Measurements from ENCODE around the gene MAGI3. TPM values are rescaled to one million over a fixed set of nuclear protein-coding genes. Genes with fewer than 3 reads are reported as not detected.

Gene MAGI3
- total and polyA plus RNA-seq, 8 donors: 3.5 to 225 (median 49.7) TPM

DNA sequence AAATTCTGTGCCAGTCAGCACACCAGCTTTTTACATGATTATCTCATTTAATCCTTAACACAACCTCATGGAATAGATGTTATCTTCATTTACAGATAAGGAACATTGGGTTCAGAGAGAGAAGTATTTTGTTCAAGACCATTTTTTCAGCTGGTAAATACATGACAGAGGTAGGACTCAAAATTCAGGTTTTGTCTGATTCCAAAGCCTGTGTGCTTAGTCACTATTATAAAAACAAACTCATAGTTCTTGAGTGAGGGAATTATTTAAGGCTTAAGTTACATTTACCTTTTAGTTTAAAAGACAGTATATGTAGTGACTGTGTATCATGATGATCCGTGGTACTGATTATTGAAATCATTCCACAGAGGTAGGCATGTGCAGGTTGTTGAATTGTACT lies 125.2 kb downstream of the MAGI3 start:
- H3K9me3 ChIP-seq: peaks cover under 1 to 20% (median 11%) of the 10 kb centered on the region in 4 donors
- no peaks in the 10 kb centered on the region for H3K36me3 ChIP-seq
- no peak overlapping the region for H3K27ac ChIP-seq
- no peaks in the 10 kb centered on the region for H3K27me3 ChIP-seq
- no peak for DNase-seq
- TF ChIP-seq EP300 (IDR thresholded peaks at IDR 0.05) (no peak), POLR2AphosphoS5 (IDR thresholded peaks at IDR 0.05) (no peak), POLR2A (IDR thresholded peaks at IDR 0.05) (no peak)
- TF ChIP-seq, protein P1, sequence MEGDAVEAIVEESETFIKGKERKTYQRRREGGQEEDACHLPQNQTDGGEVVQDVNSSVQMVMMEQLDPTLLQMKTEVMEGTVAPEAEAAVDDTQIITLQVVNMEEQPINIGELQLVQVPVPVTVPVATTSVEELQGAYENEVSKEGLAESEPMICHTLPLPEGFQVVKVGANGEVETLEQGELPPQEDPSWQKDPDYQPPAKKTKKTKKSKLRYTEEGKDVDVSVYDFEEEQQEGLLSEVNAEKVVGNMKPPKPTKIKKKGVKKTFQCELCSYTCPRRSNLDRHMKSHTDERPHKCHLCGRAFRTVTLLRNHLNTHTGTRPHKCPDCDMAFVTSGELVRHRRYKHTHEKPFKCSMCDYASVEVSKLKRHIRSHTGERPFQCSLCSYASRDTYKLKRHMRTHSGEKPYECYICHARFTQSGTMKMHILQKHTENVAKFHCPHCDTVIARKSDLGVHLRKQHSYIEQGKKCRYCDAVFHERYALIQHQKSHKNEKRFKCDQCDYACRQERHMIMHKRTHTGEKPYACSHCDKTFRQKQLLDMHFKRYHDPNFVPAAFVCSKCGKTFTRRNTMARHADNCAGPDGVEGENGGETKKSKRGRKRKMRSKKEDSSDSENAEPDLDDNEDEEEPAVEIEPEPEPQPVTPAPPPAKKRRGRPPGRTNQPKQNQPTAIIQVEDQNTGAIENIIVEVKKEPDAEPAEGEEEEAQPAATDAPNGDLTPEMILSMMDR (IDR thresholded peaks at IDR 0.05): no peak
- intact Hi-C loops (cut with DNase I; ENCODE audit: low total_unique reads): no loop called here
- H3K4me3 ChIP-seq: no peak overlapping the region
- WGBS, 5 donors: 83 to 96% (median 90%) methylated on average over 1 of the region's 1 CpG
- H3K4me1 ChIP-seq: peaks cover 0 to 19% (median 5%) of the 10 kb centered on the region in 4 donors

DNA sequence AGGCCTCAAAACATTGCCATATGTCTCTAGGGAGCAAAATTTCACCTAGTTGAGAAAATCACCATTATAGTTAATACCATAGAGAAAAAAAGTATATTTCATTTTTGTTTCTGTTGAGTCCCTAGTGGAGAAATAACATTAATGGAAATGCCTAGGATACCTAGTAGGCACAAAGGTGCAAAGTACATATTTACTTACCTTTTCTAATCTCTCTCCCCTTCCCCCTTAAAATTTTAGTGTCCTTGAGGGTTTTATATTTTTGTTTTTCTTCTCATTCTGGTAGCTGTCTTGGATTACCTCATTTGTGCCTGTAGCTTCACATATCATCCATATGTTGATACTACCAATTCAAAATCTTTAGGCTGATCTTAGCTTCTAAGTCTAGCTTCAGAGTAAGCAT lies 127.0 kb downstream of the MAGI3 start:
- no peak for TF ChIP-seq POLR2A (IDR thresholded peaks at IDR 0.05)
- no peak for TF ChIP-seq EP300 (IDR thresholded peaks at IDR 0.05)
- TF ChIP-seq, protein P1 (IDR thresholded peaks at IDR 0.05): no peak
- TF ChIP-seq POLR2AphosphoS5 (IDR thresholded peaks at IDR 0.05): no peak
- peaks cover 0 to 19% (median 5%) of the 10 kb centered on the region in 4 donors for H3K4me1 ChIP-seq
- peaks cover 0 to 1% (median 0%) of the 10 kb centered on the region in 4 donors for H3K9me3 ChIP-seq
- no peaks in the 10 kb centered on the region for H3K36me3 ChIP-seq
- no peak overlapping the region for H3K27ac ChIP-seq
- intact Hi-C loops (cut with DNase I; ENCODE audit: low total_unique reads): no loop called here
- H3K4me3 ChIP-seq: no peak overlapping the region
- no peaks in the 10 kb centered on the region for H3K27me3 ChIP-seq
- DNase-seq: no peak

DNA sequence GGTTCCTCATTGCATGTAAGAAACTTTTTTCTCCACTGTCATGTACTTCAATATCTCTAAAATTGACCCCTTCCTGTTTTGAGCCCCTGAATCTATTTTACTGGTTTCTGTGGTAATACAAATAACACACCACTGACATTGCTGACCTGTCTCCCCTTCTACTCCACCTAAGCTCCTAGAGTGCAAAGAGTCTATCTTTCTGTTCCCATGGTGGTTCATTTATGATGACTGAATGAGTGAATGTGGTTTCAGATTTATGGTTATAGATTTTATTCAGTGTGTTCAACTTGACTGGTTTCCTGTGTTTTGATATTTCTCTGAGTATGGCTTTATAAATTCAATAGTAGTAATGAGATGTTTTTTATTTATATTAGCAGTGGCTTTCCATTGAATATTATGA lies 127.7 kb downstream of the MAGI3 start:
- Histone ChIP-seq H3K4me1 (peaks cover 0 to 19% (median 5%) of the 10 kb centered on the region in 4 donors), H3K4me3 (no peak overlapping the region), H3K27me3 (no peaks in the 10 kb centered on the region), H3K27ac (no peak overlapping the region), H3K9me3 (peaks cover 0 to 1% (median 0%) of the 10 kb centered on the region in 4 donors), H3K36me3 (no peaks in the 10 kb centered on the region)
- intact Hi-C loops (cut with DNase I; ENCODE audit: low total_unique reads): no loop called here
- no peak for DNase-seq
- TF ChIP-seq POLR2A (IDR thresholded peaks at IDR 0.05): no peak
- TF ChIP-seq POLR2AphosphoS5 (IDR thresholded peaks at IDR 0.05): no peak
- TF ChIP-seq, protein P1 (IDR thresholded peaks at IDR 0.05): no peak
- TF ChIP-seq EP300 (IDR thresholded peaks at IDR 0.05): no peak

DNA sequence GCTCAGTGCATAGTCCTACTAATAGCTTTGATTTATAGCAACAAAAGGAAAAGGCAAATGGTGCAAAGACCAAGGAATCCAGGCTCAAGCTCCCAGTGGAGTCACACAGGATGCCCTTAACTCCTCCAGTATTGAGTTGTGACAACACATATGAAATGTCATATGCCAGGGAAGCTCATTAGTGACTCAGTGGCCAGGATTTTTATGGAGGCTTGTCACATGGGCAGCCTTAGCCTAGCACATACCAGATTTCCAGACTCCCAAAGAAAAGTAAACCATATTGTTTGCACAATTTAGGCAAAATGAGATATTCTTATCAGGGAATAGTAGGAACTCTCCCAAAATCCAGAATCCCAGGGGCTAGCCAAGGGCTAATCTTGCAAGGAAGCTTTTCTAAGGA lies 129.2 kb downstream of the MAGI3 start:
- TF ChIP-seq POLR2A (IDR thresholded peaks at IDR 0.05) (no peak), POLR2AphosphoS5 (IDR thresholded peaks at IDR 0.05) (no peak), EP300 (IDR thresholded peaks at IDR 0.05) (no peak)
- TF ChIP-seq, protein P1 (IDR thresholded peaks at IDR 0.05): no peak
- no peaks in the 10 kb centered on the region for H3K27me3 ChIP-seq
- H3K9me3 ChIP-seq: peaks cover 0 to 16% (median 4%) of the 10 kb centered on the region in 4 donors
- H3K36me3 ChIP-seq: peaks cover 0 to 4% (median 0%) of the 10 kb centered on the region in 4 donors
- intact Hi-C loops (cut with DNase I; ENCODE audit: low total_unique reads): no loop called here
- DNase-seq: peak in 1 of 2 donors; percentile 5
- H3K27ac ChIP-seq: no peak overlapping the region
- no peak overlapping the region for H3K4me3 ChIP-seq
- peaks cover 0 to 19% (median 5%) of the 10 kb centered on the region in 4 donors for H3K4me1 ChIP-seq

All from stomach (tissue), 9 donors.